HG02852 (cell line): Measurements from ENCODE around the gene FBXO21.

Experiments
- ATAC-seq: cut with Tn5 transposase; IDR thresholded peaks from one replicate; pipeline ENCODE4 v1.9.1; 2021; ENCODE audit warnings: mild to moderate bottlenecking, moderate library complexity; ENCODE audit not compliant: unreplicated experiment

FBXO21 gene

DNA sequence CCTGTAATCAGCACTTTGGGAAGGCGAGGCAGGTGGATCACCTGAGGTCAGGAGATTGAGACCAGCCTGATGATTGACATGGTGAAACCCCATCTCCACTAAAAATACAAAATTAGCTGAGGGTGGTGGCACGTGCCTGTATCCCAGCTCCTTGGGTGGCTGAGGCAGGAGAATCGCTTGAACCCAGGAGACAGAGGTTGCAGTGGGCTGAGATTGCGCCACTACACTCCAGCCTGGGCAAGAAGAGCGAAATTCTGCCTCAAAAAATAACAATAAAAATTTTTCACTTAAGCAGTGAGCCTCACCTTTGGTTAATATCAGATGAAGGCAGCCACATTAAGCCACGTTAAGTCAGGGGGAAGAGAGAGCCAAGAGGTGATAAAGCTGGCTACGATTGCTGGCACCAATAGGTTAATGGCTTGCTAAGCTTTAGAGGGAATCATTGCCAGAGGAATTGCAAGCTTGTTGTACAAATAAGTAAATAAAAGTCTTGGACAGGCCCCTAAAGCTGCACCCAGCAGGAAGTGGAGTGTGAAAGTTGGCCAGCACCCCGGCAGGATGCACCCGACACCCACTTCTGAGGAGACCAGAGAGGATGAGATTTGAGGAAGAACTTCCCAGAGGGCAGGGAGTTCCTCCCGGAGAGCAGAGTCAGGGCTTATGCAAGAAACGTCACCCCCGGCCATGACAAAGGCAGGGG, 49.7 kb downstream of the FBXO21 start:
- ATAC-seq, result no peak

DNA sequence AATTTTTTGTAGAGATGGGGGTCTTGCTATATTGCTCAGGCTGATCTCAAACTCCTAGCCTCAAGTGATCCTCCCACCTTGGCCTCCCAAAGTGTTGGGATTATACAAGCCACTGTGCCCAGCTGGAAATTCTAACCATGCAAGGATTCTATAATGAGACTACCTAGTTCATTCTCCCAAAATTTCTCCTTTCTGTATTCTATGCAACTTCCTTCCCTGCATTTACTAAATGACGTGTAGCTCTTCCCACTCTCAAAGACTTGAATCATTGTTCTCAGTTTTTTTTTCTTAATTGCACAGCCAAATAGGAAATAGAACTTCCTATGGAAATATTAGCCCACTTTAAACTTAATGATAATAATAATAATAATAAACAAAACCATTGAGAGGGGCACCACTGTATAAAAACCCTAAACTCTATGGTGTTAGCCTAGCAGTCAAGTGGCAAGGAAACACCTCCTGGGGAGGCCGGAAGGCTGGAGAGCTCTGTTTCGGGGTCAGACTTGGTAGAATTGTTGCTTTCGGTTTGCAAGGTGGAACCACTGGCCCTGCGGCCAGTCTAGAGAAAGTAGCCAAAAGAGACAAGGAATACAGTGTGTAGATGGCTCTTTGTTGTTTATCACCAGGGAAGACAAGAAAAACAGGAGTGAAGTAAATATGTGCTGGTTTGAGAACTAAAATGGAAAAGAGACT, 51.1 kb downstream of the FBXO21 start:
- ATAC-seq, result no peak

DNA sequence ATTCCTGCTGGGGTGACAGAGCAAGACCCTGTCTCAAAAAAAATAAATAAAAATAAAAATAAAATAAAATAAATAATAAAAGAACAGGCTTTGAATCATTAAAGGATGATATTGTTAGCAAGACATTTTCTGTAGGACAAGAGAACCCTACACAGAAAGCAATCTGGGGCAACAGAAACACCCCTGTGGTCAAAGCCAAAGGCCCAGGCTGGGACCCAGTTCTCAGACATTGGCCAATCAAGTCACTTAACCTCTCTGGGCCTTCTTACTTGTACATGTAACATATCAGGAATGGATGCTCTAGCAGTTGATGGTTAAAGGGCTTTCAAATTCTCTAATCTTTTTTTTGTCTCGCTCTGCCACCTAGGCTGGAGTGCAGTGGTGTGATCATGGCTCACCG, 55.5 kb downstream of the FBXO21 start:
- ATAC-seq, result no peak

DNA sequence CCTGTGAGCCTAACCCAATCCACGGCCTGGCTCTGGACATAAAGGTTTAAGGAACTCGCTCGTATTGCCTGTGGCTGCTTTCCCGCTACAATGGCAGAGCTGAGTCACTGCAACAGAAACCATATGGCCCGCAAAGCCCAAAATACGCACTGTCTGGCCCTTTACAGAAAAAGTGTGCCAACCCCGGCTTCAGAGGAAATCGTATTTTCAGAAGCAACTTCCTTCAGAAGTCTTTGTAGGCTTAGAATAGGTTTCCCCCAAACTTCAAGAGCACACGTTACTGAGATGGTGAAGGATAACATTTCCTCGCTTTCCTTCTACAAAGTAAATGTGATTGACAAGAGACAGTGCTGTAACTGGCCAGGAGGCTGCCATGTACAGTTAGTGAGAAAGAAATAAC, 56.2 kb downstream of the FBXO21 start:
- ATAC-seq, result no peak

DNA sequence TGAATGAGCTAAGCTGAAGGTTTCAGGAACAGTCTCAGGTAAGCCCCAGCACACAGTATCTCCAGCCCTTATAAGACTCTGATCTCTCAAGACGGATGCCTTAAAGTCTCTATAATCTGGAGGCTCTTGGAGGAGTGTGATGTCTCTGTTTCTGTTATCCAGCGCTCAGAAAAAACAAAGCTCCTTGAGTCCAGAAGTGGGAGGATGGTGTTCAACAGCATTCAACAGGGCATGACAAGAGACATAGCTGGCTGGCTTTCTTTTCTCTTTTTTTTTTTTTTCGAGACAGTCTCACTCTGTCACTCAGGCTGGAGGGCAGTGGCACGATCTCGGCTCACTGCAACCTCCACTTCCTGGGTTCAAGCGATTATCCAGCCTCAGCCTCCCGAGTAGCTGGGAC, 59.5 kb downstream of the FBXO21 start:
- no peak for ATAC-seq

DNA sequence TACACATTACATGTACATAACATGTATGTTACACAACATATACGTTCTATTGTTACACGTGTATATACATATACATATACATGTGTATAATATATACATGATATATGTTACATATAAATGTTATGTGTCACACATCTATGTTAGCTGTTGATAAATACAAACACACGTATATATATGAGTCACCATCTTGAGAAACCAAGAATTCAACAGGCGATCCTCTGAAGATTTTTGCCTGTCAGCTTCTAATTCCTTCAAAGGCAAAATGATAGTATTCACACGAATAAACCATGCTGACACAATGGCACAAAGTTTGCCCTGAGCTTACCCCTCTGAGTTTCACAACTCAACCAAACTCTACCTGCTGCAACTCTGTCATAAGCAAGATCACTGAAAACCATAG, 60.9 kb downstream of the FBXO21 start:
- ATAC-seq, result no peak

DNA sequence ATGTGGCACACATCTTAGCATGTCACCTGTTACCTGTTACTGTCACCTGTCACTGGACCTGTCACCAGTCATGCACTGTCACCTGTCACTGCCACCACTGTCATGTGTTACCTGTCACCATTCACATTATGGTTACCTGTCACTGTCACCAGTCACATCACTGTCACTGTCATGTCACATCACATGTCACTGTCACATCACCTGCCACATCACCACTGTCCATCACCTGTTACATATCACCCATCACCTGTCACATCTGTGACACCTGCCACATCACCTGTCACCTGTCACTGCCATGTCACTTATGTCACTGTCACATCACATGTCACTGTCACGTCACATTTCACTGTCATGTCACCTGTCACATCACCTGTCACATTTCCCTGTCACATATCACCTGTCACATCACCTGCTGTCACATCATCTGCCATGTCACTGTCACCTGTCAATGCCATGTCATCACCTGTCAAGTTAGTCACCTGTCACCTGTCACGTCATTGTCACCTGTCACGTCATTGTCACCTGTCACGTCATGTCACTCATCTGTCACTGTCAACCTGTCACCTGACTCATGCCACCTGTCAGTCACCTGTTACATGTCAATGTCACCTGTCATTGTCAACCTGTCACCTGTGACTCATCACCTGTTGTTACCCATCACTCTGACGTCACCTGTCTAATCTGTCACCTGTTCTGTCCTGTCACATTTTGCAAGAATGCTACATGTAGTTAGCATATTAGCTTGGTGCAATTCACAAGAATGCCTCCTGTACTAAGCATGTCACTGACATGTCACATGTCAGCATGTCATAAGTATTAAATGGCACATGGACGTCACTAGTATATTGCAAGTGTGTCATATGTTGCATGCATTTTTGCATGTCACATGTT, 62.1 kb downstream of the FBXO21 start:
- ATAC-seq, result no peak

DNA sequence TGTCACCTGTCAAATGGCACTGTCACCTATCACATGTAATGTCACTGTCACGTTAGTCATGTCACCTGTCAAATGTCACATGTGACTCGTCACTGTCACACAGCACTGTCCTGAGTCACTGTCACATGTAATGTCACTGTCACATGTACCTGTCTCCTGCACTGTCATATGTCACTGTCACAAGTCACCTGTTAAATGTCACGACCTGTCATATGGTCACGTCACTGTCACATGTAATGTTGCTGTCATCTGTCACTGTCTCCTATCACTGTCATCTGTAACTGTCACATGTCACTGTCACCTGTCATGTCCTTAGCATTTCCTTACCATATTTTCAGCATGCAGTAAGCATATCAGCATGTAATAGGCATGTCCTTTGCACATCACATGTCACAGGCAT, 63.9 kb downstream of the FBXO21 start:
- no peak for ATAC-seq

DNA sequence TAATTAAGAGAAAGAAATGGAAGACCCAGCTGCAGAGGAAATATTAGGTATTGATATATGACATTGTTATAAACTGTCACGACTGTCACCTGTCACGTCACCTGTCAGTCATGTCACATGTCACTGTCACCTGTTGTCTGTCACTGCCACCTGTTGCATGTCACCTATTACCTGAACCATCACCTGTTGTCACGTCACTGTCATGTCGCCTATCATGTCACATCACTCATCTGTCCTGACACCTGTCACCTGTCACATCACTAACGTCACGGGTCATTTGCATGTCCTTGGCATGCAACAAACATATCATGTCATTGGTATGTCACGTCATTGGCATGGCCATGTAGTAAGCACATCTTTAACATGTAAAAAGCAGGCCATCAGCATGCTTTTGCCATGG, 64.5 kb downstream of the FBXO21 start:
- ATAC-seq, result no peak

DNA sequence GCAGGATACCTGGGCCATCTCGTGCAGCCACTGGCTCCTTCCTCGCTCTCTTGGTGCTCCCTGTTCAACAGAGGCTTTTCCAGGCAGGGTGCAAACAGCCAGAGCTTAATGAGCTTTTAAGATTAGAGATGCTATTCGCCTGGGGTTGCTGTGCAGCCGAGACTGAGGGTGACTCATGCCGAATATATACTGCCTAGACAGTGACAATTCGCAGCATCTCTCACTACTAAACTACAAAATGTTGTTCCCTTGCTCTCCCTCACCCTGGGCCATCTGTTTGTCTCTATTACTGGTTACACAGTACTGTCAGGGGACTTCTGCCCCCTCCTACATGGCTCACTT, 65.0 kb downstream of the FBXO21 start:
- ATAC-seq, result no peak

DNA sequence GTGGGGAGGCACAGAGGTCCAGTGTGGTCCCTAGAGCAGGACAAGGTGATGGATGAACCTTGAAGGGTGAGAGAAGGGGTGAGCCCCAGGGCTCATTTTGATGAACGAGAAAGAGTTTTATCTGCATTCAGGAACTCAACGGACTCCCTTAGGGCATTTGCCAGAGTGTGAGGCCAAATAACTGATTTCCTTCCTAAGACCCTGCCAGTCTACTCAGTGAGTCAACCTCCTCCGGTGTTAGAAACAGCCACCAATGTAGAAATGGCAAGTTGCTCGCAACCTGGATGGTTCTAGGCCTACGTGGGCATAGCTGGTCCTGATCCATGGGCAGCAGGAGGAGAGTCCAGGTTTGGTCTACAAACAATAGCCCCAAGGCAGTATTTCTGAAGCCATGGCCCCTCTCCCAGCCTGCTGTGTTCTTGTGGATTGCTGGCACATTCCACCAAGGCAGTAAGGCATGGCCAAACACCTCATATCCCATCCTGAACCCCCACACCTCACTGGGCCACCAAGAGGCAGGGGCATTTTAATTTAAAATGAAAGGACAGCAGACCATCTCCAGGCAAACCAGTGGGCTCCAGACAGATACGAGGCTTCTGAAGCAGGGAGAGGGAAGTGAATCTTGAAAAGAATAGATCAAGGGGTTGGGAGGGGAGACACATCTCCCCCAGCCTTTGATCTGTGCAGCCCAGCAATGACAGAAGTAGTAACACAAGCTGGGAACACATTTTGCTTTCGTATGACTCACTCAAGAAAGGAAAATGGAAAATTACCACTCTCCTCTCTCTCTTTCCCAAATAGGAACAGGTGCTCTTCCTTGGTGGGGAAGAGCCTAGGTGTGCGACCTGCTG, 65.6 kb downstream of the FBXO21 start:
- ATAC-seq, result no peak

DNA sequence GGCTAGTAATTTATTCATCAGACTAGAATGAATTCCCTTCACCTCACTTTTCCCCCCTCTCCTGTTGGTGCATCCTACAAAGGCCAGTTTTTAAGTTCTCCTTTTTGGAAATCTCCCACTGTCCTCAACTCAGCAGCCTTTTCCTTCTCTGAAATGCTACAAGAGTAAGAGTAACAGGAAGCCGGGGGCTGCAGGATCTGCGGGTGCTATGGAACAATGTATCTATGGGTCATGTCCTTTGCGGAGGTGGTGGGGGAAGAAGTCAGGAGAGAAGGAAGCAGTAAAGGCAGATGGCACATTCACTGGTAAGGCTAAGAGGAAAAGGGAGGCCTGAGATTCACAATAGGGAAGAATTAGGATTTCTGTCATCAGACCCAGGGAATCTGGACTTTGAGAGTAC, 68.8 kb downstream of the FBXO21 start:
- ATAC-seq, result no peak

DNA sequence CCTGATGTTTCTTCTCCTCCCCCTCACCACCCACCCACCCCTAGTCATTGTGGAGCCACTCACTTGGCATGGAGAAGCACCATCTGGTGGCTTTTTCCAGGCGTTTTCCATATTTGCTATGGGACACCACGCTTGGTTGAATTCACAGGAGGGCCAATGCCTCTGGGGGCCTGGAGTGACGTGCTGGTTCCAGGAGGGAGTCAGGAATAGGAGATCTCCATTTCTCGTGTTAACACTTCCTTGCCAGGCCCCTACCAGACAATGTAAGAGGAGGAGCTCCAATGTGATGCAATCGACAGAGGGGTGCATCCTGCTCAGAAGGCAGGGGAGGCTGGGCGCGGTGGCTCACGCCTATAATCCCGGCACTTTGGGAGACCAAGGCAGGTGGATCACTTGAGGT, 69.5 kb downstream of the FBXO21 start:
- ATAC-seq, result no peak

DNA sequence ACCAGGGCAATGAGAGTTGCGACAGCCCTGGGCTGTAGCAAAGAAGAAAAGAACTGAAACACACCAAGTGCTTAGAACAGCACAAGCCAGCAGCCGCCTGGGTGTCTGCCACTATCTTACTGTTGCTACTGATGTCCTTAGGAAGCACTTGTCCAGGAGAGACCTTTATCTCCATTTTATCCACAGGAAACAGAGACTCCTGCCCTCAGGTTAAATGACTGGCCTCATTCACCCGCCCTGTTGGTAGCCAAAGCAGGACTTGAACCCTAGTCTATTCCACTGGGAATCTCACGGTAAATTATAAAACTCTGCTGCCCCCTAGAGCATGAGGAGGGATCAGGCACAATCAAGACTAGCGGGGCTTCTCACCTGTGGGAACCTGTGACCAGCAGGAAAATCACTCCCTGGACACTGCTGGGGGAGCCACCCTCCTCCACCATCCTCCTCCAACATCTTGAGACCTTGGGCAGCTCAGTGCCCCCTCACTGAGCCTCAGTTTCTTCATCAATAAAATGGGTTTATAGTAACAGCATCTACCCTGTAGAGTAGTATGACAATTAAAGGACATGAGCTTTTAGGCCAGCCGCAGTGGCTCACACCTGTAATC, 70.6 kb downstream of the FBXO21 start:
- ATAC-seq, result peak; percentile 47

DNA sequence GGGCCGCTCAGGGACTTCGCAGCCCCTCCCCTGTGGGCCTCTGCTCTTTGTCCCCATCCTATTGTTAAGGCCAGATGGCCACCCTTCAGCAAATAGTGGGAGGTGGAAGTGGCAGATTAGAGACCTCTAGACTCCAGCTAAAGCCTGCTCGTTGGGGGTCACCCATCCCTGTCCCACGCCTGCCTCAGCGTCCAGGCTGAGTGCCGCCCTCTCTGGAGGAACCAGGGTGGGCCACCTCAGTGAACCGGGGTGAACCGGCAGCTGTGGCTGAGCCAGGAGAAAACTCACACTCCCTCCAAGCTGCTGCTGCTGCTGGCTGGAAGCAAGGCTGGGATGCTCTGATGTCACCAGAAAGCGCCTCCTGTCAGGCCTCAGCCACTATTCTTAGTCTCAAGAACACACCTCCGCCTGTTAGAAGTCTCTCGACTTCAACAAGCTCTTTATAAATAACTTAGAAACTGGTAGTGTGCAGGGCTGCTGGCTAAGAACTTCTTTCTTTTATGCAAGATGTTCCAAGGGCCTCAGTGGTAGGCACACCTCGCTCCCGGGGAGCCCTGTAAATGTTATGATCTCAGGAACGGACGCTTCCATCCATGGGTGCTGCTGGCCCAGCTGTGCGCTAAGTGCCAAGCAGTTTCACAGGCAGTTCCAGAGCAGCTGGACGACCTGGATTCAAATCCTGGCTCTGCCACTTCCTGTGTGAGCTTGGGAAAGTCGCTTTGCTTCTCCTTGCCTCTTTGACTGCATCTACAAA, 71.3 kb downstream of the FBXO21 start:
- no peak for ATAC-seq

DNA sequence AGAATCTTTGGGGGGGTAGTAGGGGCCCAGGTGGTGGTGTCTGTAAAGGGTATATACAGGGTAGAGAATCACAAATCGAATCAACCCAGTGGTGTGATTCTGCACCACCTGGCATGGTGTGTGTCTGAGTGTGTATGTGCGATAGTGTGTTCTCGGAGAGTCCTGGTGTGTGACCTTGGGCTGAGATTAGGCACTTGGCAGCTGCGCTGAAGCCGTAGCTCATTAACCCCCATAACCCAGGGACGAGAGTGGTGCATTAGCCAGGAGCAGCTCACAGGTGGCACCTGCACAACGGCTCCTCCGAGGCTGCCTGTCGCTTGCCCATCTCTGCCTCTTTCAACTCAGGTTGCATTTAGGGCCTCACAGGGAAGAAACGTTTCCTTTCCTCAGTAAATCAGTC, 75.5 kb downstream of the FBXO21 start:
- no peak for ATAC-seq

DNA sequence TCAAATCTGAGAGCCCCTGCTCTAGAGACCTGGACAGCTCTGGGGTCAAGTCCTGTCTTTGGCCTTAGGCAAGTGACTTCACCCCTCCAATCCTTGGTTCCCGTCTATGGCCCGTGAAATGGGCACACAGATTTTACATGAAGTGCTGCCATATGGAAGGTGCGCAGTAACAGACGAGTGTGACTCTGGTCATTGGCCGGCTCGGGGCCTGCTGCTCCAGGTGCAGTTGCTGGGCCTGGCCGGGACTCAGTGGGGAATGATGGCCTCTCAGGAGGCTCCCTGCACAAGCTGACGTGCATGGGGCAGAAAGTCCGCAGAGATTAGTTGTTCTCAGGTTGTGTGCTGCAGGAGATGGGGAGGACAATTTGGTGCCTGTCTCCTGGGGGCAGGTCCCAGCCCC, 77.0 kb downstream of the FBXO21 start:
- no peak for ATAC-seq

DNA sequence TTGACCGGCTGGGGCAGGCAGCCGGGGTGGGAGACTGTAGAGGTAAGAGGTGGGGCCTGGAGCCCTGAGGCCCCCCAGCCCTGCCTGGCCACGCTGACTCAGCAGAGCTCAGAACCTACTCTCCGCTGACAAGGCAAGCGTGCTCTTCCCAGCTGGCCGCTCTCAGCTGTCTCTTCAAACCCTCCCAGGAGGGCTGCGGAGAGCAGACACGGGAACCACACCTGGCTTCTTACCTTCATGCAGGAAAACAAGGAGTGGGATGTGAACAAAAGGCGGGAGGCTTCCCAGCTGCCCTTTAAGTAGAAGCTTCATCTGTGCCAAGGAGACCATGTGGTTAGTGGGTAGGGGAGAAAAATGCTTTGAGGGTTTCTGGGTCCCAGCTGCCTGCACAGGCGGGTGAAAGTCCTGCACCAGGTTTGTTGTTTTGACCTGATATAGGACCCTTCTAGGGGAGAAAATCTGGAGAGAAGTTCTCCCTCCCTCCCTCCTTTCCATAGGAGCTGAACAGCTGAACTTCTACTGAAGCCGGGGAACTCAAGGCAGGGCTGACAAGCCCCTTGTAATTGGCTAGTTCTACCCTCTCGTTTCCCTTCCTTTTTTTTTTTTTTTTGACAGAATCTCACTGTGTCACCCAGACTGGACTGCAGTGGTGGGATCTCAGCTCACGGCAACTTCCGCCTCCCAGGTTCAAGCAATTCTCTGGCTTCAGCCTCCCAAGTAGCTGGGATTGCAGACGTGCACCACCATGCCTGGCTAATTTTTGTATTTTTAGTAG, 78.3 kb downstream of the FBXO21 start:
- ATAC-seq, result no peak

DNA sequence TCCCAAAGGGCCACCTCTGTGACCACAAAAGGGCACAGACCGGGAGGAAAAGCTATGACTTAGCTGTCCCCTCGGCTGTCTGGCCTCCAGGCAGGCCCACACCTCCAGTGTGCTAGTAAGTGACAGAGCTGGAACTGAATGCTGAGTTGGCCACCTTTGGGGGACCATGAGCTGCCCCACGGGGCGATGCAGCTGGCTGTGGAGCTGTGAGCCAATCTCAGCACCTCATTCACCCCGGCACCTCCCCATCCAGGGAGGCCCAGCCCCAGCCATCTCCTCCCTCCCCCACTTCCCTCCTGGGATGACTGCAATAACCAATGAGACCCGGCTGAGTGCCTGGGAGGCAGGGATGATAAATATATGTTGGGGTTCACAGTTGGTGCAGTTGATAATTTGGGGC, 78.9 kb downstream of the FBXO21 start:
- ATAC-seq, result no peak
